Mucosa of descending colon (tissue), 3 donors: ENCODE results near the gene RASSF5. TPM values are rescaled to one million over a fixed set of nuclear protein-coding genes. Genes with fewer than 3 reads are reported as not detected.

Source experiments
- ATAC-seq: fragments of 200-7000 bp; cut with Tn5 transposase; one replicate; pipeline ENCODE4 v1.9.1; 2020; ENCODE audit warnings: mild to moderate bottlenecking, moderate library complexity
- DNase-seq, 3 donors: peaks; one replicate each; pipeline ENCODE4 v3.0.0-alpha.2; 2020
- H3K36me3 ChIP-seq: fragments of 200-600 bp; one replicate; pipeline ENCODE4 v1.8.0; 2021; ENCODE audit warnings: low read depth, mild to moderate bottlenecking
- H3K4me1 ChIP-seq: fragments of 200-600 bp; one replicate; pipeline ENCODE4 v1.8.0; 2021; ENCODE audit warnings: low read depth, mild to moderate bottlenecking
- H3K4me3 ChIP-seq: fragments of 200-600 bp; one replicate; pipeline ENCODE4 v1.8.0; 2021; ENCODE audit warnings: mild to moderate bottlenecking
- H3K9me3 ChIP-seq: fragments of 200-600 bp; one replicate; pipeline ENCODE4 v1.8.0; 2021; ENCODE audit warnings: mild to moderate bottlenecking
- intact Hi-C, 2 donors: fragments of 100-400 bp; cut with DNase I in 1 of 2; cut with micrococcal nuclease in 1 of 2; formaldehyde crosslinking; loops; one replicate each; pipeline versions ENCODE4 v1.11.0 to v1.11.1; 2022; cut with DNase I, micrococcal nuclease
- total RNA-seq, 3 donors: library from RNA; stranded (reverse); fragmentation: NEBNext Ultra II Directional in 2 of 3; extraction: Animal tissue kit (Norgen Biotek cat#: 25700) in 2 of 3; gene quantifications; one replicate each; pipeline versions ENCODE4 v1.2.1 to v1.2.4, GENCODE V29; 2021 to 2023
- TF ChIP-seq, protein P1 (sequence below): fragments of 200-600 bp; IDR thresholded peaks from one replicate; pipeline ENCODE4 v1.8.0; 2022; ENCODE audit warnings: antibody characterized with exemption, mild to moderate bottlenecking
- donor health status: DM: no; HTN: no; CAD: no; lungs with moderate emphysema.
- donor health status: DM: no; HTN: no; CAD: no.
- donor health status: DM: no; HTN: yes; CAD: no.

RASSF5 gene
- total RNA-seq, 3 donors from 2014 or later, result 5.3 to 7.6 (median 5.8) TPM

- DNase-seq (no peak), ATAC-seq (no peak)
- TF ChIP-seq, protein P1, sequence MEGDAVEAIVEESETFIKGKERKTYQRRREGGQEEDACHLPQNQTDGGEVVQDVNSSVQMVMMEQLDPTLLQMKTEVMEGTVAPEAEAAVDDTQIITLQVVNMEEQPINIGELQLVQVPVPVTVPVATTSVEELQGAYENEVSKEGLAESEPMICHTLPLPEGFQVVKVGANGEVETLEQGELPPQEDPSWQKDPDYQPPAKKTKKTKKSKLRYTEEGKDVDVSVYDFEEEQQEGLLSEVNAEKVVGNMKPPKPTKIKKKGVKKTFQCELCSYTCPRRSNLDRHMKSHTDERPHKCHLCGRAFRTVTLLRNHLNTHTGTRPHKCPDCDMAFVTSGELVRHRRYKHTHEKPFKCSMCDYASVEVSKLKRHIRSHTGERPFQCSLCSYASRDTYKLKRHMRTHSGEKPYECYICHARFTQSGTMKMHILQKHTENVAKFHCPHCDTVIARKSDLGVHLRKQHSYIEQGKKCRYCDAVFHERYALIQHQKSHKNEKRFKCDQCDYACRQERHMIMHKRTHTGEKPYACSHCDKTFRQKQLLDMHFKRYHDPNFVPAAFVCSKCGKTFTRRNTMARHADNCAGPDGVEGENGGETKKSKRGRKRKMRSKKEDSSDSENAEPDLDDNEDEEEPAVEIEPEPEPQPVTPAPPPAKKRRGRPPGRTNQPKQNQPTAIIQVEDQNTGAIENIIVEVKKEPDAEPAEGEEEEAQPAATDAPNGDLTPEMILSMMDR, result no peak
- peaks cover 6% of the 10 kb centered on the region for H3K4me1 ChIP-seq
- no peak overlapping the region for H3K4me3 ChIP-seq
- H3K9me3 ChIP-seq, result no peaks in the 10 kb centered on the region
- H3K36me3 ChIP-seq, result no peaks in the 10 kb centered on the region
- intact Hi-C loops, result no loop called here
These were observed 61.5 kb downstream of the RASSF5 start for GRCh38 chr1:206568779-206569352.

GRCh38 chr1:206569556-206569955 lies 62.2 kb downstream of the RASSF5 start:
- no peaks in the 10 kb centered on the region for H3K9me3 ChIP-seq
- H3K36me3 ChIP-seq, result no peaks in the 10 kb centered on the region
- ATAC-seq (no peak), DNase-seq (no peak)
- TF ChIP-seq, protein P1, result no peak
- no peak overlapping the region for H3K4me3 ChIP-seq
- peaks cover 10% of the 10 kb centered on the region for H3K4me1 ChIP-seq
- intact Hi-C loops, result no loop called here

DNA sequence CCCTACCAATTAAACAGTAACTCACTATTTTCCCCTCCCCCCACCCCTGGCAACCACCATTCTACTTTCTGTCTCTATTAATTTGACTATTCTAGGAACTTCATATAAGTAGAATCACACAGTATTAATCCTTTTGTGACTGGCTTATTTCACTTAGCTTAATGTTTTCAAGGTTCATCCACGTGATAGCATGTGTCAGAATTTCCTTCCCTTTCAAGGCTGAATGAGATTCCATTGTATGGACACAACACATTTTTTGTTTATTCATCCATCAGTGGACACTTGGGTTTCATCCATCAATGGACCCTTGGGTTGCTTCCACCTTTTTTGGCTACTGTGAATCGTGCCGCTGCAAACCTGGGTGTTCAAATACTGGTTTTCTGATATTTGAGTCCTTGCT lies 63.2 kb downstream of the RASSF5 start:
- TF ChIP-seq, protein P1, result no peak
- intact Hi-C loops, result no loop called here
- DNase-seq (no peak), ATAC-seq (no peak)
- H3K36me3 ChIP-seq, result no peaks in the 10 kb centered on the region
- H3K9me3 ChIP-seq, result no peaks in the 10 kb centered on the region
- H3K4me1 ChIP-seq, result peaks cover 12% of the 10 kb centered on the region
- no peak overlapping the region for H3K4me3 ChIP-seq

GRCh38 chr1:206572835-206573234 lies 65.5 kb downstream of the RASSF5 start:
- DNase-seq (no peak), ATAC-seq (no peak)
- no peaks in the 10 kb centered on the region for H3K36me3 ChIP-seq
- H3K4me1 ChIP-seq, result peaks cover 9% of the 10 kb centered on the region
- TF ChIP-seq, protein P1, result no peak
- intact Hi-C loops, result no loop called here
- no peak overlapping the region for H3K4me3 ChIP-seq
- H3K9me3 ChIP-seq, result no peaks in the 10 kb centered on the region

DNA sequence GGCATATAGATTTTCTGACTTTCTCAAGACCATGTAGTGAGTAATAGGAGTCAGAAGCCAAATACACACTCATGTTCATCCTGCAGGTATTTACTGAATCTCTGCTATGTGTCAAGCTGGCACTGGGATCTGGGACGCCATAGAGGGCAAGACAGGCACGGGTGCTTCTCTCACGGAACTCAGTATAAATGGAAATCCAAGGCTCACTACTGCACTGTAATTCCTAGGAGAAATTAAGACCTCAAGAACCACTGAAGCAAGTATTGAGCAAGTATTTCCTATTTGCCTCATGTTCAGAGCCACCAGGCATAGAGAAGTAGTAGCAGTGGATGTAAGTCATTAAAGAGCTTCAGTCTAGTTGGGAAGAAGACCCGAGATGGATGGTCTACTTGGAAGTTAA lies 66.0 kb downstream of the RASSF5 start:
- peaks cover 7% of the 10 kb centered on the region for H3K4me1 ChIP-seq

More for the DNA sequence above, 66.0 kb downstream of the RASSF5 start:
- intact Hi-C loops, result no loop called here
- TF ChIP-seq, protein P1, result no peak
- ATAC-seq (no peak), DNase-seq (no peak)
- Histone ChIP-seq H3K9me3 (no peaks in the 10 kb centered on the region), H3K4me3 (no peak overlapping the region), H3K36me3 (no peaks in the 10 kb centered on the region)
